ENCODE measurements around the gene WDR81.

GRCh38 chr17:1745513-1746020 is 21.1 kb downstream of the WDR81 start:
- TF ChIP-seq REST (IDR thresholded peaks at IDR 0.05; ENCODE audit: unreplicated experiment) = no peak
- no peak for TF ChIP-seq EZH2 (IDR thresholded peaks at IDR 0.05; ENCODE audit: low read depth, unreplicated experiment)
- no peak for TF ChIP-seq CTCF (conservative IDR thresholded peaks at IDR 0.05; ENCODE audit: low read depth in 2 of 2)
- TF ChIP-seq POLR2AphosphoS5 (IDR thresholded peaks at IDR 0.05; ENCODE audit: low read depth) = no peak
- TF ChIP-seq EZH2phosphoT487 (IDR thresholded peaks at IDR 0.05; ENCODE audit: unreplicated experiment) = no peak
- no peak for TF ChIP-seq CREB1 (CRISPR knock-in tag; IDR thresholded peaks at IDR 0.05; ENCODE audit: low read depth)
- TF ChIP-seq ETS1 (IDR thresholded peaks at IDR 0.05) = no peak
- TF ChIP-seq ZNF331 (CRISPR knock-in tag; IDR thresholded peaks at IDR 0.05; ENCODE audit: low read depth) = no peak
- TF ChIP-seq JUNB (IDR thresholded peaks at IDR 0.05; ENCODE audit: unreplicated experiment) = no peak
- TF ChIP-seq, protein P1, sequence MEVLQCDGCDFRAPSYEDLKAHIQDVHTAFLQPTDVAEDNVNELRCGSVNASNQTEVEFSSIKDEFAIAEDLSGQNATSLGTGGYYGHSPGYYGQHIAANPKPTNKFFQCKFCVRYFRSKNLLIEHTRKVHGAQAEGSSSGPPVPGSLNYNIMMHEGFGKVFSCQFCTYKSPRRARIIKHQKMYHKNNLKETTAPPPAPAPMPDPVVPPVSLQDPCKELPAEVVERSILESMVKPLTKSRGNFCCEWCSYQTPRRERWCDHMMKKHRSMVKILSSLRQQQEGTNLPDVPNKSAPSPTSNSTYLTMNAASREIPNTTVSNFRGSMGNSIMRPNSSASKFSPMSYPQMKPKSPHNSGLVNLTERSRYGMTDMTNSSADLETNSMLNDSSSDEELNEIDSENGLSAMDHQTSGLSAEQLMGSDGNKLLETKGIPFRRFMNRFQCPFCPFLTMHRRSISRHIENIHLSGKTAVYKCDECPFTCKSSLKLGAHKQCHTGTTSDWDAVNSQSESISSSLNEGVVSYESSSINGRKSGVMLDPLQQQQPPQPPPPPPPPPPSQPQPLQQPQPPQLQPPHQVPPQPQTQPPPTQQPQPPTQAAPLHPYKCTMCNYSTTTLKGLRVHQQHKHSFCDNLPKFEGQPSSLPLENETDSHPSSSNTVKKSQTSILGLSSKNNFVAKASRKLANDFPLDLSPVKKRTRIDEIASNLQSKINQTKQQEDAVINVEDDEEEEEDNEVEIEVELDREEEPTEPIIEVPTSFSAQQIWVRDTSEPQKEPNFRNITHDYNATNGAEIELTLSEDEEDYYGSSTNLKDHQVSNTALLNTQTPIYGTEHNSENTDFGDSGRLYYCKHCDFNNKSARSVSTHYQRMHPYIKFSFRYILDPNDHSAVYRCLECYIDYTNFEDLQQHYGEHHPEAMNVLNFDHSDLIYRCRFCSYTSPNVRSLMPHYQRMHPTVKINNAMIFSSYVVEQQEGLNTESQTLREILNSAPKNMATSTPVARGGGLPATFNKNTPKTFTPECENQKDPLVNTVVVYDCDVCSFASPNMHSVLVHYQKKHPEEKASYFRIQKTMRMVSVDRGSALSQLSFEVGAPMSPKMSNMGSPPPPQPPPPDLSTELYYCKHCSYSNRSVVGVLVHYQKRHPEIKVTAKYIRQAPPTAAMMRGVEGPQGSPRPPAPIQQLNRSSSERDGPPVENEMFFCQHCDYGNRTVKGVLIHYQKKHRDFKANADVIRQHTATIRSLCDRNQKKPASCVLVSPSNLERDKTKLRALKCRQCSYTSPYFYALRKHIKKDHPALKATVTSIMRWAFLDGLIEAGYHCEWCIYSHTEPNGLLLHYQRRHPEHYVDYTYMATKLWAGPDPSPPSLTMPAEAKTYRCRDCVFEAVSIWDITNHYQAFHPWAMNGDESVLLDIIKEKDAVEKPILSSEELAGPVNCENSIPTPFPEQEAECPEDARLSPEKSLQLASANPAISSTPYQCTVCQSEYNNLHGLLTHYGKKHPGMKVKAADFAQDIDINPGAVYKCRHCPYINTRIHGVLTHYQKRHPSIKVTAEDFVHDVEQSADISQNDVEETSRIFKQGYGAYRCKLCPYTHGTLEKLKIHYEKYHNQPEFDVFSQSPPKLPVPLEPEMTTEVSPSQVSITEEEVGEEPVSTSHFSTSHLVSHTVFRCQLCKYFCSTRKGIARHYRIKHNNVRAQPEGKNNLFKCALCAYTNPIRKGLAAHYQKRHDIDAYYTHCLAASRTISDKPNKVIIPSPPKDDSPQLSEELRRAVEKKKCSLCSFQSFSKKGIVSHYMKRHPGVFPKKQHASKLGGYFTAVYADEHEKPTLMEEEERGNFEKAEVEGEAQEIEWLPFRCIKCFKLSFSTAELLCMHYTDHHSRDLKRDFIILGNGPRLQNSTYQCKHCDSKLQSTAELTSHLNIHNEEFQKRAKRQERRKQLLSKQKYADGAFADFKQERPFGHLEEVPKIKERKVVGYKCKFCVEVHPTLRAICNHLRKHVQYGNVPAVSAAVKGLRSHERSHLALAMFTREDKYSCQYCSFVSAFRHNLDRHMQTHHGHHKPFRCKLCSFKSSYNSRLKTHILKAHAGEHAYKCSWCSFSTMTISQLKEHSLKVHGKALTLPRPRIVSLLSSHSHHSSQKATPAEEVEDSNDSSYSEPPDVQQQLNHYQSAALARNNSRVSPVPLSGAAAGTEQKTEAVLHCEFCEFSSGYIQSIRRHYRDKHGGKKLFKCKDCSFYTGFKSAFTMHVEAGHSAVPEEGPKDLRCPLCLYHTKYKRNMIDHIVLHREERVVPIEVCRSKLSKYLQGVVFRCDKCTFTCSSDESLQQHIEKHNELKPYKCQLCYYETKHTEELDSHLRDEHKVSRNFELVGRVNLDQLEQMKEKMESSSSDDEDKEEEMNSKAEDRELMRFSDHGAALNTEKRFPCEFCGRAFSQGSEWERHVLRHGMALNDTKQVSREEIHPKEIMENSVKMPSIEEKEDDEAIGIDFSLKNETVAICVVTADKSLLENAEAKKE (CRISPR knock-in tag; IDR thresholded peaks at IDR 0.05) = no peak
- TF ChIP-seq STAT1 (IDR thresholded peaks at IDR 0.05; ENCODE audit: unreplicated experiment) = no peak
- no peak for TF ChIP-seq NANOG (IDR thresholded peaks at IDR 0.05; ENCODE audit: borderline replicate concordance)
- no peak for TF ChIP-seq ZNF114 (CRISPR knock-in tag; IDR thresholded peaks at IDR 0.05)
